DND-41 (cell line): Measurements from ENCODE around the gene ENAH.

Source experiments
- CTCF ChIP-seq: IDR thresholded peaks from 2 replicates; pipeline ENCODE4 v1.5.1; 2012; ENCODE audit warnings: borderline replicate concordance, low read length, moderate library complexity, mild to moderate bottlenecking; ENCODE audit not compliant: poor library complexity, severe bottlenecking; ENCODE audit errors: extremely low read depth
- EZH2 ChIP-seq: IDR thresholded peaks from 3 replicates; pipeline ENCODE4 v1.6.1; 2012; ENCODE audit warnings: borderline replicate concordance, low read depth, mild to moderate bottlenecking, moderate library complexity, low read length, inconsistent platforms; ENCODE audit not compliant: severe bottlenecking

DNA sequence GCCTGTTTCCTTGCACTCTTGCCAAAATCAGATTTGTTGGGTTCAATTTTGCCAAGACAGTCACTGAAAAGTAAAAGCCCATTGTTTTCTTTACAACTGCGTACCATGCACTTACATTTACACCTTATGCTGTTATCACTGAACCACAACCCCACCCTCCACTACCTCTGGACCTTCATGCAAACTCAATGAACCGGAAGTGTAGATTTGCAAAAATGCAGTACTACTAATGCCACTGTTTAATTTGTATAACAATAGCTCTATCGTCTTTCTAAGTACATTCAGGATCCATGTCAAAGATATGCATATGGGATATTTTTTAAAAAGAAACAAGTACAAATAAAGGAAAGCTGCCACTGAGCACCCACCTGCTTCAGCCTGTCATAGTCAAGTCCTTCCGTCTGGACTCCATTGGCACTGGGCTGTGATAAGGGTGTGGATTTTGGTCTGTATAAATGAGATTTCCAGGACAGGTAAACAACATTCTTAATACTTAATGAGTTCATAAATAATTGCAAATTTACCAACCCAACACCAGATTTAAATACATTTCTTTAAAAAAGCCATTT is 152.2 kb downstream of the ENAH start:
- TF ChIP-seq CTCF (no peak), EZH2 (no peak)
